H1 (cell line): ENCODE data around the gene BARHL1. TPM values are rescaled to one million over a fixed set of nuclear protein-coding genes. Genes with fewer than 3 reads are reported as not detected.

Source experiments
- CTCF ChIA-PET: fragments of 300-600 bp; sonication (Branson Sonifier 250); formaldehyde crosslinking; loops from one replicate; lab custom pipeline; 2021; ENCODE audit not compliant: partially characterized antibody; lab: Charles Lee
- POLR2A ChIA-PET: fragments of 300-600 bp; sonication (Branson Sonifier 250); formaldehyde crosslinking; loops from one replicate; lab custom pipeline; 2021; ENCODE audit warnings: inconsistent platforms; ENCODE audit not compliant: partially characterized antibody; lab: Charles Lee
- DNase-seq, 2 experiments: peaks; one replicate each; pipeline versions ENCODE4 v3.0.0 to v3.0.0-alpha.2; 2010 to 2022; ENCODE audit warnings: low spot score in 2 of 2, low read depth in 1 of 2, mixed read lengths in 1 of 2
- FAIRE-seq: peaks from 2 replicates; lab custom pipeline; 2011; peaks lifted over from hg19 to GRCh38; lab: Jason Lieb, UNC
- H2AFZ ChIP-seq: 2 replicates; pipeline ENCODE4 v1.8.1; 2012; ENCODE audit warnings: low read length, inconsistent platforms
- H2AK5ac ChIP-seq: 2 replicates; pipeline ENCODE4 v1.6.1; 2013; ENCODE audit warnings: low read depth, low read length
- H2BK120ac ChIP-seq: replicated peaks from 2 replicates; pipeline ENCODE3; 2013; ENCODE audit warnings: low read depth, low read length, inconsistent platforms
- H2BK12ac ChIP-seq: 2 replicates; pipeline ENCODE4 v1.6.1; 2013; ENCODE audit warnings: low read depth, low read length
- H2BK15ac ChIP-seq: 2 replicates; pipeline ENCODE4 v1.6.1; 2013; ENCODE audit warnings: low read length
- H2BK20ac ChIP-seq: 2 replicates; pipeline ENCODE4 v1.6.1; 2013; ENCODE audit warnings: low read length
- H2BK5ac ChIP-seq: 2 replicates; pipeline ENCODE4 v1.6.1; 2013; ENCODE audit warnings: low read depth, low read length
- H3K14ac ChIP-seq: 2 replicates; pipeline ENCODE4 v1.6.1; 2013; ENCODE audit warnings: inconsistent platforms; ENCODE audit not compliant: insufficient read length
- H3K18ac ChIP-seq: 2 replicates; pipeline ENCODE4 v1.6.1; 2013; ENCODE audit warnings: low read length; ENCODE audit errors: extremely low read depth
- H3K23ac ChIP-seq: 2 replicates; pipeline ENCODE4 v1.6.1; 2013; ENCODE audit warnings: inconsistent platforms; ENCODE audit not compliant: insufficient read length
- H3K23me2 ChIP-seq: 2 replicates; pipeline ENCODE4 v1.6.1; 2013; ENCODE audit warnings: low read depth, low read length
- H3K27ac ChIP-seq: 2 replicates; pipeline ENCODE4 v1.6.1; 2011; ENCODE audit warnings: low read depth, low read length, inconsistent platforms
- H3K27me3 ChIP-seq, 4 experiments: replicated peaks in 1 of 4; 1 replicate in 1 of 4; 2 replicates in 3 of 4; pipeline versions ENCODE4 v1.6.1 to v1.8.1; 2011 to 2013; ENCODE audit warnings: low read length in 3 of 4, mild to moderate bottlenecking in 3 of 4, inconsistent platforms in 2 of 4, mixed read lengths in 2 of 4, moderate library complexity in 1 of 4; ENCODE audit not compliant: control insufficient read depth in 3 of 4, insufficient read depth in 3 of 4; ENCODE audit errors: extremely low read depth in 1 of 4
- H3K36me3 ChIP-seq, 4 experiments: 2 replicates each; pipeline versions ENCODE4 v1.6.1 to v1.8.1; 2011 to 2013; ENCODE audit warnings: mild to moderate bottlenecking in 4 of 4, low read length in 3 of 4, moderate library complexity in 2 of 4, control low read depth in 1 of 4, inconsistent platforms in 1 of 4; ENCODE audit not compliant: insufficient read depth in 4 of 4, control insufficient read depth in 2 of 4
- H3K4ac ChIP-seq: replicated peaks from 2 replicates; pipeline ENCODE3; 2013; ENCODE audit warnings: low read length, low read depth, mixed read lengths, inconsistent platforms; ENCODE audit not compliant: insufficient read length
- H3K4me1 ChIP-seq, 4 experiments: replicated peaks in 1 of 4; 1 replicate in 1 of 4; 2 replicates in 3 of 4; pipeline versions ENCODE4 v1.6.1 to v1.8.1; 2011 to 2013; ENCODE audit warnings: low read length in 3 of 4, inconsistent platforms in 2 of 4, mixed read lengths in 1 of 4; ENCODE audit not compliant: insufficient read depth in 4 of 4, control insufficient read depth in 3 of 4
- H3K4me2 ChIP-seq, 2 experiments: 2 replicates each; pipeline versions ENCODE4 v1.6.1 to v1.8.1; 2011 to 2013; ENCODE audit warnings: low read depth in 2 of 2, low read length in 2 of 2, control low read depth in 1 of 2, inconsistent platforms in 1 of 2, mild to moderate bottlenecking in 1 of 2; ENCODE audit not compliant: insufficient read depth in 1 of 2
- H3K4me3 ChIP-seq, 4 experiments: fragments of 200-600, 300-600 bp in 1 of 4; sonication (generic), shearing (Covaris generic), sonication (Bioruptor Twin) in 1 of 4; 2 replicates each; pipeline versions ENCODE4 v1.5.1 to v1.8.1; 2011 to 2016; ENCODE audit warnings: low read length in 4 of 4, low read depth in 3 of 4, control low read depth in 2 of 4, inconsistent platforms in 2 of 4, mild to moderate bottlenecking in 2 of 4, mixed read lengths in 1 of 4, moderate library complexity in 1 of 4; ENCODE audit not compliant: insufficient read depth in 2 of 4; ENCODE audit errors: extremely low read depth in 1 of 4
- H3K56ac ChIP-seq: replicated peaks from 2 replicates; pipeline ENCODE3; 2013; ENCODE audit warnings: low read depth, mild to moderate bottlenecking, mixed read lengths, low read length, inconsistent platforms; ENCODE audit not compliant: insufficient read length
- H3K79me1 ChIP-seq: 2 replicates; pipeline ENCODE4 v1.6.1; 2013; ENCODE audit warnings: low read depth, low read length, control low read depth
- H3K79me2 ChIP-seq, 2 experiments: 2 replicates each; pipeline versions ENCODE4 v1.6.1 to v1.8.1; 2012 to 2013; ENCODE audit warnings: low read length in 2 of 2, mild to moderate bottlenecking in 2 of 2, inconsistent platforms in 1 of 2; ENCODE audit not compliant: insufficient read depth in 2 of 2, control insufficient read depth in 1 of 2
- H3K9ac ChIP-seq, 4 experiments: replicated peaks in 1 of 4; 1 replicate in 1 of 4; 2 replicates in 3 of 4; pipeline versions ENCODE4 v1.6.1 to v1.8.1; 2011 to 2013; ENCODE audit warnings: low read depth in 3 of 4, low read length in 3 of 4, control low read depth in 2 of 4, mild to moderate bottlenecking in 2 of 4, moderate library complexity in 2 of 4, inconsistent platforms in 1 of 4; ENCODE audit errors: extremely low read depth in 1 of 4
- H3K9me3 ChIP-seq, 2 experiments: 2 replicates each; pipeline versions ENCODE4 v1.6.1 to v1.8.1; 2012 to 2013; ENCODE audit warnings: mild to moderate bottlenecking in 2 of 2, moderate library complexity in 2 of 2, control low read depth in 1 of 2, inconsistent platforms in 1 of 2, low read depth in 1 of 2, low read length in 1 of 2, mixed read lengths in 1 of 2; ENCODE audit not compliant: insufficient read depth in 2 of 2
- H4K20me1 ChIP-seq, 2 experiments: replicated peaks in 1 of 2; 2 replicates each; pipeline versions ENCODE3 to v1.8.1; 2011 to 2013; ENCODE audit warnings: inconsistent platforms in 2 of 2, low read length in 2 of 2, mild to moderate bottlenecking in 1 of 2; ENCODE audit not compliant: insufficient read depth in 2 of 2, control insufficient read depth in 1 of 2
- H4K5ac ChIP-seq: 2 replicates; pipeline ENCODE4 v1.6.1; 2013; ENCODE audit warnings: low read length, low read depth, mixed read lengths, inconsistent platforms; ENCODE audit not compliant: insufficient read length
- H4K8ac ChIP-seq: 2 replicates; pipeline ENCODE4 v1.8.0; 2013; ENCODE audit warnings: mild to moderate bottlenecking, moderate library complexity, low read length, inconsistent platforms; ENCODE audit not compliant: insufficient read depth; ENCODE audit errors: extremely low read depth
- H4K91ac ChIP-seq: replicated peaks from 2 replicates; pipeline ENCODE3; 2013; ENCODE audit warnings: low read length, mixed read lengths, inconsistent platforms; ENCODE audit not compliant: insufficient read length
- EP300 ChIP-seq, 2 experiments: IDR thresholded peaks; 1 replicate in 1 of 2; 2 replicates in 1 of 2; pipeline ENCODE4 v1.6.1; 2011 to 2012; ENCODE audit warnings: low read depth in 2 of 2, low read length in 2 of 2, mild to moderate bottlenecking in 2 of 2, borderline replicate concordance in 1 of 2, inconsistent platforms in 1 of 2, moderate library complexity in 1 of 2
- GABPA ChIP-seq: IDR thresholded peaks from 2 replicates; pipeline ENCODE4 v1.6.1; 2011; ENCODE audit warnings: mild to moderate bottlenecking, low read length, moderate library complexity, borderline replicate concordance; ENCODE audit not compliant: insufficient read depth
- KDM4A ChIP-seq: IDR thresholded peaks from one replicate; pipeline ENCODE4 v1.7.1; 2012; ENCODE audit warnings: low read depth, mild to moderate bottlenecking, moderate library complexity, low read length, inconsistent platforms; ENCODE audit not compliant: severe bottlenecking
- RXRA ChIP-seq: IDR thresholded peaks from 2 replicates; pipeline ENCODE4 v1.6.1; 2011; ENCODE audit warnings: low read depth, mild to moderate bottlenecking, low read length, moderate library complexity; ENCODE audit not compliant: insufficient read depth
- SP2 ChIP-seq: IDR thresholded peaks from 2 replicates; pipeline ENCODE4 v1.6.1; 2012; ENCODE audit warnings: mild to moderate bottlenecking, low read length, inconsistent platforms
- TAF7 ChIP-seq: optimal IDR thresholded peaks from 2 replicates; pipeline ENCODE3; 2011; ENCODE audit warnings: low read depth, mild to moderate bottlenecking, inconsistent platforms, low read length, moderate library complexity, borderline replicate concordance
- TCF12 ChIP-seq: IDR thresholded peaks from 2 replicates; pipeline ENCODE4 v1.6.1; 2011; ENCODE audit warnings: low read depth, mild to moderate bottlenecking, low read length
- YY1 ChIP-seq: IDR thresholded peaks from 2 replicates; pipeline ENCODE4 v1.6.1; 2011; ENCODE audit warnings: low read depth, mild to moderate bottlenecking, low read length
- WGBS, 2 experiments: shearing (Covaris generic) in 1 of 2; methylation state at CpG; one replicate each; pipeline versions ENCODE4 v1.1.6 to v1.1.7; 2013 to 2015; ENCODE audit warnings: low lambda C conversion rate in 2 of 2, mixed read lengths in 2 of 2, inconsistent platforms in 1 of 2, low coverage in 1 of 2, missing lambda C conversion rate in 1 of 2; ENCODE audit not compliant: insufficient replicate concordance in 2 of 2, insufficient coverage in 1 of 2, insufficient read length in 1 of 2; ENCODE audit errors: extremely low coverage in 1 of 2, missing lambda C conversion rate in 1 of 2; 5-methylcytosine and 5-hydroxymethylcytosine counted together
- long read RNA-seq, 2 experiments: library from RNA in 1 of 2; library from capped mRNA in 1 of 2; stranded (forward); transcript quantifications; one replicate each; pipeline ENCODE4 v2.0.0, GENCODE V29; 2021; ENCODE audit warnings: inconsistent platforms in 1 of 2
- polyA minus RNA-seq, 3 experiments: library from RNA; depleted of rRNA, polyadenylated mRNA; stranded (reverse); fragments of >200 nt; gene quantifications; 1 replicate in 2 of 3; 2 replicates in 1 of 3; pipeline ENCODE4 v1.2.3, GENCODE V29; 2011
- polyA plus RNA-seq, 7 experiments: library from polyadenylated mRNA; depleted of rRNA in 3 of 7; stranded (reverse) in 5 of 7; unstranded in 2 of 7; fragments of >200 nt in 5 of 7; fragments of 200-250 nt in 2 of 7; gene quantifications; 1 replicate in 5 of 7; 2 replicates in 1 of 7; 4 replicates in 1 of 7; pipeline versions ENCODE4 v1.2.1 to v1.2.3, GENCODE V29; 2011 to 2013; ENCODE audit warnings: missing spikeins in 2 of 7, mixed read lengths in 2 of 7
- total RNA-seq: library from RNA; stranded (reverse); fragmentation: NEBNext Ultra II Directional; extraction: Animal tissue kit (Norgen Biotek cat#: 25700); gene quantifications from 2 replicates; pipeline ENCODE4 v1.2.1, GENCODE V29; 2021
- TF ChIP-seq, protein P1 (sequence below): IDR thresholded peaks from 2 replicates; pipeline ENCODE4 v1.6.1; 2012; ENCODE audit warnings: inconsistent platforms

Gene BARHL1
- total RNA-seq (not detected in 2 replicates), polyA plus RNA-seq (2011; rRNA removed) (0.06 TPM in 1 of 2 replicates, not detected in the other), polyA minus RNA-seq (2011; rRNA and poly(A)+ RNA removed) (not detected in 2 replicates)
- polyA plus RNA-seq (2011; cell fraction: cytosol; rRNA removed) = 0.03 TPM
- polyA plus RNA-seq (2011; cell fraction: nucleus; rRNA removed) = 0.14 TPM
- not detected in 4 replicates for polyA plus RNA-seq (2012, experiment 1 of 2)
- not detected for polyA plus RNA-seq (2012, experiment 2 of 2)
- not detected for polyA plus RNA-seq (2013, experiment 1 of 2)
- not detected for polyA plus RNA-seq (2013, experiment 2 of 2)
- not detected for polyA minus RNA-seq (2011; cell fraction: cytosol; rRNA and poly(A)+ RNA removed)
- not detected for polyA minus RNA-seq (2011; cell fraction: nucleus; rRNA and poly(A)+ RNA removed)
- long read RNA-seq, experiment 1 = 0 reads
- long read RNA-seq, experiment 2 = 0 reads

DNA sequence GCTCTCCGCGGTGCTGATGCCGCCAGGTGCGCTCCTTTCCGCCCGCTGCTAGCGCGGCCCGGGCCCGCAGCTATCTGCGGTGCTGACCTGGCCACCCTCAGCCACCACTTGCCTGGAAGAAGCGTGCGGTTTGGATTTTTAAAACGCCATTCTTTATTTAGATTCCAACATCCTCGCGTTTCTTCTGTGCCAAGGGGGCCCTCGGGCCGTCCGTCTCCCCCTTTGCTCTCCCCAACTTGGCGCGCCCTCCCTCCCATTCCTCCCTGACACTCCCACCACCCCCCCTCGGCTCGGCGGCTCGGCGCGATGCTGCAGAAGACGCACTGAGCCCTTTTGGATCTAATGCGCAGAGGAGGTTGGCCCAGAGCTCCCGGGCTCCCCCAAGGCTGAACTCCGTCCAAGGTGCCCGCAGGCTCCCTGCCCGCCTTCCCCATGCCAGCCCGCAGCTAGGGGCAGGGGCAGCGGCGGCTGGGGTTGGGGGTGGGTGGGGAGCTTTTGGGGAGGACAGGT lies at the start of gene BARHL1:
Gene BARHL1 (plus strand): TSS at position 331 of the 510 bp plus-strand sequence. CDS start 192 bp downstream, outside the sequence.
- DNase-seq = no peak
- H3K14ac ChIP-seq = no peak within 1 kb of the TSS
- TF ChIP-seq KDM4A (no peak), YY1 (0 out of 2 replicates have a peak, but pooled peaks have one; percentile 61), EP300 (IDR thresholded peaks at IDR 0.05; ENCODE audit: borderline replicate concordance in 1 of 2, low read depth in 2 of 2, low read length in 2 of 2) (peak in 1 of 2 experiments; percentile 69; a peak in 1 of 3 replicates), SP2 (no peak), TAF7 (peak; percentile 94), GABPA (peak; percentile 83), TCF12 (peak; percentile 91; the same call in 1 of the 2 replicates), RXRA (0 out of 2 replicates have a peak, but pooled peaks have one; percentile 8)
- TF ChIP-seq, protein P1, sequence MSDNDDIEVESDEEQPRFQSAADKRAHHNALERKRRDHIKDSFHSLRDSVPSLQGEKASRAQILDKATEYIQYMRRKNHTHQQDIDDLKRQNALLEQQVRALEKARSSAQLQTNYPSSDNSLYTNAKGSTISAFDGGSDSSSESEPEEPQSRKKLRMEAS = no peak

More for the DNA sequence above, at the start of gene BARHL1:
- H2BK120ac ChIP-seq = no peak within 1 kb of the TSS
- no peak within 1 kb of the TSS for H3K4ac ChIP-seq
- H3K4me2 ChIP-seq = peak within 1 kb of the TSS; percentile 58 to 78
- no peak within 1 kb of the TSS for H4K91ac ChIP-seq
- ChIA-PET POLR2A (interaction anchor here (1.3 kb wide), 2 partner anchors 29 to 88 kb away, joined by 3 read pairs; partner anchors contain the start of genes DDX31 and GTF3C4), CTCF (interaction anchor here (0.6 to 1.0 kb wide), 4 partner anchors 70 to 159 kb away, joined by 3 to 4 read pairs (median 3); partner anchors contain the start of gene GTF3C4)
- H3K18ac ChIP-seq = no peak within 1 kb of the TSS
- no peak for FAIRE-seq
- H3K79me2 ChIP-seq = no peaks in the 10 kb centered on the region
- no peak within 1 kb of the TSS for H2BK20ac ChIP-seq
- H3K27ac ChIP-seq = no peak within 1 kb of the TSS
- peaks cover 0 to 60% (median 39%) of the 10 kb centered on the region in 4 experiments; a peak in 6 of 7 replicates for H3K4me1 ChIP-seq
- no peak within 1 kb of the TSS for H2BK5ac ChIP-seq
- 8% methylated on average over 22 of the region's 36 CpGs; no CpG with 5 or more reads in 1 of the 2 experiments for whole genome bisulfite sequencing, 2 experiments
- H3K23ac ChIP-seq = no peak within 1 kb of the TSS
- peak within 1 kb of the TSS; percentile 16 to 55 (median 28); a peak in 5 of 8 replicates for H3K4me3 ChIP-seq
- peaks cover 8 to 27% of the 10 kb centered on the region in 2 experiments for H4K20me1 ChIP-seq
- no peak within 1 kb of the TSS for H3K56ac ChIP-seq
- no peak within 1 kb of the TSS for H4K5ac ChIP-seq
- H3K79me1 ChIP-seq = no peaks in the 10 kb centered on the region; the same call in 1 of the 2 replicates
- no peak within 1 kb of the TSS for H2BK12ac ChIP-seq
- H2AK5ac ChIP-seq = no peak within 1 kb of the TSS
- peaks cover 0 to 4% (median 0%) of the 10 kb centered on the region in 4 experiments; a peak in 1 of 8 replicates for H3K36me3 ChIP-seq
- H3K23me2 ChIP-seq = peaks cover 4% of the 10 kb centered on the region; the same call in 1 of the 2 replicates
- H4K8ac ChIP-seq = no peak within 1 kb of the TSS
- peaks cover 93 to 100% (median 99%) of the 10 kb centered on the region in 4 experiments for H3K27me3 ChIP-seq
- no peak within 1 kb of the TSS for H3K9ac ChIP-seq
- no peaks in the 10 kb centered on the region for H3K9me3 ChIP-seq
- no peak within 1 kb of the TSS for H2AFZ ChIP-seq
- no peak within 1 kb of the TSS for H2BK15ac ChIP-seq
